CD14-positive monocyte (primary cell): Measurements from ENCODE around the gene TPMT. TPM values are rescaled to one million over a fixed set of nuclear protein-coding genes. Genes with fewer than 3 reads are reported as not detected.

ENCODE experiments used
- DNase-seq, 3 donors: peaks; one replicate each; pipeline ENCODE4 v3.0.0-alpha.2; 2011 to 2022
- H2AFZ ChIP-seq: 2 replicates; pipeline ENCODE4 v1.6.0; 2012; ENCODE audit warnings: mild to moderate bottlenecking, low read depth, low read length, inconsistent platforms; ENCODE audit not compliant: insufficient read depth, poor library complexity, severe bottlenecking
- H3K27ac ChIP-seq, 2 donors: 1 replicate in 1 of 2; 2 replicates in 1 of 2; pipeline ENCODE4 v1.5.1; 2012 to 2013; ENCODE audit warnings: low read length in 2 of 2, control low read depth in 1 of 2, inconsistent platforms in 1 of 2, low read depth in 1 of 2, mild to moderate bottlenecking in 1 of 2
- H3K27me3 ChIP-seq, 2 donors: one replicate each; pipeline versions ENCODE4 v1.6.0 to v1.6.1; 2011 to 2013; ENCODE audit warnings: low read length in 2 of 2; ENCODE audit not compliant: control insufficient read depth in 2 of 2, insufficient read depth in 2 of 2
- H3K36me3 ChIP-seq, 2 donors: replicated peaks in 1 of 2; 1 replicate in 1 of 2; 2 replicates in 1 of 2; pipeline versions ENCODE4 v1.5.1 to v1.6.1; 2012 to 2013; ENCODE audit warnings: low read length in 2 of 2, control low read depth in 1 of 2, inconsistent platforms in 1 of 2, mild to moderate bottlenecking in 1 of 2; ENCODE audit not compliant: insufficient read depth in 2 of 2, control insufficient read depth in 1 of 2
- H3K4me1 ChIP-seq, 2 donors: 1 replicate in 1 of 2; 2 replicates in 1 of 2; pipeline versions ENCODE4 v1.5.1 to v1.6.1; 2012 to 2013; ENCODE audit warnings: low read length in 2 of 2, control low read depth in 1 of 2, inconsistent platforms in 1 of 2, mild to moderate bottlenecking in 1 of 2, moderate library complexity in 1 of 2; ENCODE audit not compliant: insufficient read depth in 2 of 2, control insufficient read depth in 1 of 2
- H3K4me2 ChIP-seq: replicated peaks from 2 replicates; pipeline ENCODE3; 2012; ENCODE audit warnings: low read length, moderate library complexity, mild to moderate bottlenecking; ENCODE audit not compliant: poor library complexity, severe bottlenecking; ENCODE audit errors: extremely low read depth
- H3K4me3 ChIP-seq, 3 experiments: fragments of 200-600 bp in 1 of 3; sonication (generic) in 1 of 3; replicated peaks in 1 of 3; 1 replicate in 2 of 3; 2 replicates in 1 of 3; pipeline ENCODE4 v1.5.1; 2011 to 2013; ENCODE audit warnings: low read length in 3 of 3, mild to moderate bottlenecking in 3 of 3, control low read depth in 2 of 3, low read depth in 2 of 3, inconsistent platforms in 1 of 3, moderate library complexity in 1 of 3
- H3K79me2 ChIP-seq: 2 replicates; pipeline ENCODE4 v1.6.0; 2012; ENCODE audit warnings: mild to moderate bottlenecking, control low read depth, inconsistent platforms, low read length, moderate library complexity; ENCODE audit not compliant: insufficient read depth
- H3K9ac ChIP-seq: 2 replicates; pipeline ENCODE4 v1.6.0; 2017; ENCODE audit warnings: low read length, mild to moderate bottlenecking; ENCODE audit not compliant: insufficient read depth, poor library complexity, severe bottlenecking
- H3K9me3 ChIP-seq, 2 donors: replicated peaks in 1 of 2; 1 replicate in 1 of 2; 2 replicates in 1 of 2; pipeline versions ENCODE4 v1.5.1 to v1.6.1; 2012 to 2013; ENCODE audit warnings: low read length in 2 of 2, control low read depth in 1 of 2; ENCODE audit not compliant: control insufficient read depth in 1 of 2, insufficient read depth in 1 of 2
- H4K20me1 ChIP-seq: 2 replicates; pipeline ENCODE4 v1.6.0; 2012; ENCODE audit warnings: mild to moderate bottlenecking, low read length, control low read depth, moderate library complexity; ENCODE audit not compliant: insufficient read depth
- H3K27ac Mint-ChIP-seq, 7 donors: one replicate each; pipeline ENCODE4 v1.8.0; 2020; ENCODE audit warnings: mild to moderate bottlenecking in 7 of 7, mixed read lengths in 7 of 7, moderate library complexity in 6 of 7, inconsistent platforms in 2 of 7
- H3K27me3 Mint-ChIP-seq, 3 donors: one replicate each; pipeline ENCODE4 v1.8.0; 2021 to 2022; ENCODE audit warnings: low read depth in 3 of 3, mild to moderate bottlenecking in 3 of 3, mixed read lengths in 3 of 3, moderate library complexity in 3 of 3, inconsistent platforms in 1 of 3
- H3K36me3 Mint-ChIP-seq, 2 donors: one replicate each; pipeline ENCODE4 v1.8.0; 2020; ENCODE audit warnings: mixed read lengths in 2 of 2, inconsistent platforms in 1 of 2, mild to moderate bottlenecking in 1 of 2
- H3K4me1 Mint-ChIP-seq: one replicate; pipeline ENCODE4 v1.8.0; 2020; ENCODE audit warnings: mild to moderate bottlenecking, mixed read lengths
- H3K4me3 Mint-ChIP-seq, 2 donors: one replicate each; pipeline ENCODE4 v1.8.0; 2020; ENCODE audit warnings: mild to moderate bottlenecking in 2 of 2, mixed read lengths in 2 of 2, moderate library complexity in 1 of 2
- H3K9me3 Mint-ChIP-seq, 7 donors: one replicate each; pipeline ENCODE4 v1.8.0; 2020 to 2022; ENCODE audit warnings: mixed read lengths in 7 of 7, mild to moderate bottlenecking in 6 of 7, moderate library complexity in 6 of 7, inconsistent platforms in 2 of 7
- WGBS: methylation state at CpG from one replicate; pipeline ENCODE4 v1.1.5; 2013; ENCODE audit warnings: missing lambda C conversion rate; ENCODE audit not compliant: insufficient coverage; 5-methylcytosine and 5-hydroxymethylcytosine counted together
- intact Hi-C, 2 donors: fragments of 100-400 bp; cut with micrococcal nuclease; formaldehyde crosslinking; loops; one replicate each; pipeline versions ENCODE4 v1.15.0 to v1.15.1; 2023
- polyA plus RNA-seq, 3 donors: library from polyadenylated mRNA; depleted of rRNA in 1 of 3; unstranded in 2 of 3; stranded (reverse) in 1 of 3; fragments of 300-500 nt in 2 of 3; fragments of >200 nt in 1 of 3; fragmentation: Illumina TruSeq in 2 of 3; gene quantifications; 1 replicate in 2 of 3; 2 replicates in 1 of 3; pipeline ENCODE4 v1.2.3, GENCODE V29; 2012 to 2021
- TF ChIP-seq, protein P1 (sequence below): fragments of 200-600 bp; IDR thresholded peaks from one replicate; pipeline ENCODE4 v1.8.0; 2022; ENCODE audit warnings: antibody characterized with exemption, mild to moderate bottlenecking

The TPMT gene
- polyA plus RNA-seq, 3 donors, result 10.5 to 33.1 (median 27.5) TPM

DNA sequence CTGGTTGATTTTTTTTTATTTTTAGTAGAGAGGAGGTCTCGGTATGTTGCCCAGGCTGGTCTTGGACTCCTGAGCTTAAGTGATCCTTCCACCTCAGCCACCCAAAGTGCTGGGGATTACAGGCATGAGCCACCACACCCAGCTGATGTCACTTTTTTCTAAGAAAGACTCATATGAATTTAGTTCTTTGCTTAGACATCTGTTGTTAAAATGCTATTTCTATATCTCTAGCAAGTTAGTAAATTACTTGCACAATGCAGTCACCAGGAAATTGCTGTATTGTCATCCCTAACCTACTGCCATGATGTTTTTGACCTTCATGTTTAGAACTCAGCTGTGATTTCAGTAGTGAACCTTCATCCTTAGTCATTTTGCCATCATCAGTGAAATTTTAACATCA lies 6.0 kb upstream of the TPMT start:
- Mint-ChIP-seq H3K4me3 (no peak overlapping the region), H3K4me1 (peaks cover 32% of the 10 kb centered on the region), H3K27ac (peak overlapping the region; percentile 33 to 93 (median 85)), H3K36me3 (peaks cover 54 to 77% of the 10 kb centered on the region in 2 donors), H3K9me3 (peaks cover 0 to 2% (median 0%) of the 10 kb centered on the region in 7 donors), H3K27me3 (no peaks in the 10 kb centered on the region)
- no CpG with 5 or more reads among the region's 1 CpG for WGBS
- intact Hi-C loops, result no loop called here
- TF ChIP-seq, protein P1, sequence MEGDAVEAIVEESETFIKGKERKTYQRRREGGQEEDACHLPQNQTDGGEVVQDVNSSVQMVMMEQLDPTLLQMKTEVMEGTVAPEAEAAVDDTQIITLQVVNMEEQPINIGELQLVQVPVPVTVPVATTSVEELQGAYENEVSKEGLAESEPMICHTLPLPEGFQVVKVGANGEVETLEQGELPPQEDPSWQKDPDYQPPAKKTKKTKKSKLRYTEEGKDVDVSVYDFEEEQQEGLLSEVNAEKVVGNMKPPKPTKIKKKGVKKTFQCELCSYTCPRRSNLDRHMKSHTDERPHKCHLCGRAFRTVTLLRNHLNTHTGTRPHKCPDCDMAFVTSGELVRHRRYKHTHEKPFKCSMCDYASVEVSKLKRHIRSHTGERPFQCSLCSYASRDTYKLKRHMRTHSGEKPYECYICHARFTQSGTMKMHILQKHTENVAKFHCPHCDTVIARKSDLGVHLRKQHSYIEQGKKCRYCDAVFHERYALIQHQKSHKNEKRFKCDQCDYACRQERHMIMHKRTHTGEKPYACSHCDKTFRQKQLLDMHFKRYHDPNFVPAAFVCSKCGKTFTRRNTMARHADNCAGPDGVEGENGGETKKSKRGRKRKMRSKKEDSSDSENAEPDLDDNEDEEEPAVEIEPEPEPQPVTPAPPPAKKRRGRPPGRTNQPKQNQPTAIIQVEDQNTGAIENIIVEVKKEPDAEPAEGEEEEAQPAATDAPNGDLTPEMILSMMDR, result no peak
- H3K36me3 ChIP-seq, result peaks cover 52 to 66% of the 10 kb centered on the region in 2 donors
- H3K27ac ChIP-seq, result peak overlapping the region in 1 of 2 donors; percentile 83
- H3K9me3 ChIP-seq, result no peaks in the 10 kb centered on the region
- peaks cover 23 to 52% of the 10 kb centered on the region in 2 donors for H3K4me1 ChIP-seq
- H3K4me2 ChIP-seq, result no peak overlapping the region
- peaks cover 79% of the 10 kb centered on the region for H3K79me2 ChIP-seq
- H3K9ac ChIP-seq, result no peak overlapping the region
- H4K20me1 ChIP-seq, result peaks cover 13% of the 10 kb centered on the region
- no peak overlapping the region for H2AFZ ChIP-seq
- peak in 1 of 3 donors; percentile 37 for DNase-seq
- no peaks in the 10 kb centered on the region for H3K27me3 ChIP-seq
- H3K4me3 ChIP-seq, result peak overlapping the region in 1 of 3 experiments; percentile 10

DNA sequence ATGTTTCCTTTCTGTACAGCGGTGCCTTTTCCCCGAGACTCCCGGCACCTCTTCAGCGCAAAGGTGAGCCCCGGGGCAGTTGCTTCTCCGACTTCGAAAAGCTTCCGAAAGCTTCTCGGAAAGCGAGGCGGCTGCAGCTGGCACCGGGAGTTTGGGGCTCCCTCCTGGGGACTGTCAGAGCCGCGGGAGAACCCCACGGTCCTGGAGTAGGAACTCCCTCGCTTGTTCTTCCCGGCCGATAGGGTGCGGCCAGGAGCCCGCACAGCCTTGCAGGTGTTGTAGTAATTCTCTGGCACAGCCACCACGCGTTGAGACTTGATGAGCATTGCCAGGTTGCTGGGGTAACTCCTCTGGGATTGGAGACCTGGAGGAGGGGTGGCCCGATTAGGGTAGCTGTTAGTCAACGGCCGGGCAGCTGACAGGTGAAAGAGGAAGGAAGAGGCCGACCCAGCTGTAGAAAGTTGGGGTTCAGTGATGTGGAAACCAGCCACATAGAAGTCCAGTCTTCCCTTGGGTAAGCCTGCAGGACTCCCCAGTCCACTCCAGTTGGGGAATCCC lies 1.1 kb upstream of the TPMT start:
- Histone ChIP-seq H3K79me2 (peaks cover 80% of the 10 kb centered on the region), H4K20me1 (peaks cover 18% of the 10 kb centered on the region)
- H3K27me3 Mint-ChIP-seq, result peaks cover 0 to 1% (median 0%) of the 10 kb centered on the region in 3 donors

More for the DNA sequence above, 1.1 kb upstream of the TPMT start:
- peak overlapping the region; percentile 99 for H3K27ac ChIP-seq
- no peaks in the 10 kb centered on the region for H3K9me3 ChIP-seq
- H3K36me3 Mint-ChIP-seq, result peaks cover 21 to 42% of the 10 kb centered on the region in 2 donors
- intact Hi-C loops, result loop anchor here (5.0 to 10.0 kb wide), 2 partner anchors 106 to 109 kb away; partner anchors contain the start of gene DEK (in 2 of the 2)
- TF ChIP-seq, protein P1, result no peak
- DNase-seq, result peak; percentile 85 to 96 (median 91)
- peaks cover 0 to 5% (median 0%) of the 10 kb centered on the region in 7 donors for H3K9me3 Mint-ChIP-seq
- H3K4me1 Mint-ChIP-seq, result peaks cover 46% of the 10 kb centered on the region
- H3K36me3 ChIP-seq, result peaks cover 17 to 23% of the 10 kb centered on the region in 2 donors
- no peaks in the 10 kb centered on the region for H3K27me3 ChIP-seq
- H3K4me2 ChIP-seq, result peak overlapping the region; percentile 91
- peak overlapping the region; percentile 86 for H2AFZ ChIP-seq
- peak overlapping the region; percentile 85 to 99 (median 99) for H3K4me3 ChIP-seq
- peak overlapping the region; percentile 88 to 95 for H3K4me3 Mint-ChIP-seq
- H3K9ac ChIP-seq, result peak overlapping the region; percentile 98
- under 1% methylated on average over 26 of the region's 26 CpGs for WGBS
- H3K27ac Mint-ChIP-seq, result peak overlapping the region; percentile 93 to 99 (median 97)
- peaks cover 30 to 64% of the 10 kb centered on the region in 2 donors for H3K4me1 ChIP-seq
